Limb (tissue), 2 donors: Measurements from ENCODE around the gene TMEM101.
"Not testable (repeated sequence)": the region's sequence is repeated elsewhere in the genome, so short reads cannot be mapped to it uniquely, and the experiment has no call there.

ENCODE experiments used
- DNase-seq, 2 donors: peaks; one replicate each; pipeline ENCODE4 v3.0.0-alpha.2; 2016; ENCODE audit errors: extremely low spot score in 2 of 2

The TMEM101 gene

DNA sequence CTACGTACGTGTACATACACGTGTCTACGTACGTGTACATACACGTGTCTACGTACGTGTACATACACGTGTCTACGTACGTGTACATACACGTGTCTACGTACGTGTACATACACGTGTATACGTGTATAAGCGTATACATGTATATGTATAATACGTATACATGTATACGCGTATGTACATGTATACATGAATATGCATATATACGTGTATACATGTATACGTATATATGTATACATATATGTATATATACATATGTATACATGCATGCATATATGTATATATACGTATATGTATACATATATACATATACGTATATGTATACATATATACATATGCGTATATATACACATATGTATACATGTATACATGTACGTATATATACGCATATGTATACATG is 38.9 kb downstream of the TMEM101 start:
- DNase-seq = no peak

GRCh38 chr17:43974382-43975266 is 40.1 kb downstream of the TMEM101 start:
- no peak for DNase-seq

GRCh38 chr17:43972444-43973212 is 42.1 kb downstream of the TMEM101 start:
- DNase-seq = not testable (repeated sequence)

GRCh38 chr17:43971436-43971835 is 43.3 kb downstream of the TMEM101 start:
- not testable (repeated sequence) for DNase-seq

DNA sequence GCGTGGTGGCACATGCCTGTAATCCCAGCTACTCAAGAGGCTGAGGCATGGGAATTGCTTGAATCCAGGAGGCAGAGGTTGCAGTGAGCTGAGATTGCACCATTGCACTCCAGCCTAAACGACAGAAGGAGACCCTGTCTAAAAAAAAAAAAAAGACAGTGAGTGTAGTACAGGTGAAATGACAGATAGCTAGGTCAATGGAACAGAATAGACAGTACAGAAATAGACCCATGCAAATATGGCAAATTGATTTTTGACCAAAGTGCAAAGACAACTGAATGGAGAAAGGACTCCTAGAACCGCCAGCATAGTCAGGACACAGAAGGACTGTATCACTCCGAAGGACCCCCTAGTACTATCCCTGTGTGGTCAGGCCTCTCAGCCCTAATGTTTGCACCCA is 44.4 kb downstream of the TMEM101 start:
- DNase-seq = no peak

DNA sequence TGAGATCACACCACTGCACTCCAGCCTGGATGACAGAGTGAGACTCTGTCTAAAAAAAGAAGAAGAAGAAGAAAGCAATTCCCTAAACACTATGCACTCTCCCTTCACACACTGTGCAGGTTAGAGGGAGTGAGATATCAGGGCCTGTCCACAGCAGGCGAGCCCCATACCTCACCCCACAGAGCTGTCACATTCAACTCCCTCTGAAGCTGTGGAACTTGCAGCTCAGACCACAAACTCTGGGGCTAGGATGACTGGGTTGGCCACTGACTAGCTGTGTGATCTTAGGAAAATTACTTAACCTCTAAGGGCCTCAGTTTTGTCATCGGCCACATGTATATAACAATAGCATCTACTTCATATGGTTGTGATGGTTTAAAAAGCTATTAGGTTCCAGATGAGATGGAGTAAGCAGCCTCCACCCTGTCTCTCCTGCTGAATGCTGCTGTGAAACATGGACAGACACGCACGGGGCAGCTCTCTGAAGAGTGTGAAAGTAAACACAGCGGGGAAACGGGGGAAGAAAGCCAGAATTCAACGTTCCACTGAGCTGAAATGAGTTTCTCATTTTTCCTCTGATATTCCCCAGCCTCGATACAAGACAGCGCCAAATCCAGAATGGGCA is 47.4 kb downstream of the TMEM101 start:
- DNase-seq = no peak

DNA sequence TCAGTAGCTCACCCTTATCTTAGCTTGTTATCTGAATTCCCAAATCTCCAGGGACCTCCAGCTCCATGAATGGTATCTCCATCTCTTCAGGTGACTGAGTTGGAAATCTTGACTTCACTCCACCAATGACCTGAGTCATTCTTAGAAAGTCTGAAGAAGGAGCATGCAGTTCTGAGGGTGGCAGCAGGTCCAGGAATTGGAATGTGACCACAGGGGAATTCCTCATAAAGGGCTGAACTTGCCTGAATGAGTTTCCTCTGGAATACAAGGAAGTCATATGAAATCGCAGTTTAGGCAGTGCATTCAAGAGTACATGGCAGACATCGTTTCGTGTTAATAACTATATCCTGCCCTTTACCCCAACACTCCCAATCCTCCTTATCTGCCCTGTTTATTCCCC is 48.5 kb downstream of the TMEM101 start:
- no peak for DNase-seq

DNA sequence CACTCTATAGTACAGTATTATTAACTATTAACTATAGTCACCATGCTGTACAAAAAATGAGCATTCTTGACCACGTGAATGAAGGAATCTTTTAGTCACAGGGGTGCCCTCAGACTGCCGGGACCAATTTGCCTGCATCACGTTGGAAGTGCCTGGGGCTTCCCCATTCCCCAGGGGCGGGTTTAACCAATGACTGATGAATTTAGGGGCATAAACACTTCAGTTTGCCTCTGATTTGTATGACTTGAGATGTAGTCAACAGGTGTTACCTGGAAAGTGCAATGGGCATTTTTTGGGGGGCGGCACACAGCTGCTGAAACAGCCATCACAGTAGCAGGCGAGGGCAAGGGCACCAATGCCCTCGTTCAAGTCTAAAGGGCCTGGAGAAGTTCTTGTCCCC is 52.3 kb downstream of the TMEM101 start:
- no peak for DNase-seq

GRCh38 chr17:43961954-43962353 is 52.8 kb downstream of the TMEM101 start:
- no peak for DNase-seq

DNA sequence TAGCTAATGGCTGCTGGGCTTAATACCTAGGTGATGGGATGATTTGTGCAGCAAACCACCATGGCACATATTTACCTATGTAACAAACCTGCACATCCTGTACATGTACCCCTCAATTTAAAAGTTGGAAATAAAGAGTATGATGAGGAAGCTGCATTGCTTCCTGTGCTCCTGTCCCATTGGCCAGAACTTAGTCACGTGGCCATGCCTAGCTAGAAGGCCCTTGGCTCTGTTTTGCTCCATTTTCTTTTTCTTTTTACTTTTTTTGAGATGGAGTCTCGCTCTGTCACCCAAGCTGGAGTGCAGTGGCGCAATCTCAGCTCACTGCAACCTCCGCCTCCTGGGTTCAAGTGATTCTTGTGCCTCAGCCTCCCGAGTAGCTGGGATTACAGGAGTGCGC is 53.5 kb downstream of the TMEM101 start:
- not testable (repeated sequence) for DNase-seq
